SKM-1 treated with dmso at 0.1 percent for 144 hours (cell line): Measurements from ENCODE around the gene KIF3C.
"Not testable (repeated sequence)": the region's sequence is repeated elsewhere in the genome, so short reads cannot be mapped to it uniquely, and the experiment has no call there.

Source experiments
- DNase-seq: peaks from one replicate; lab custom pipeline; 2025; ENCODE audit not compliant: unreplicated experiment; lab: John Stamatoyannopoulos, UW

KIF3C gene

DNA sequence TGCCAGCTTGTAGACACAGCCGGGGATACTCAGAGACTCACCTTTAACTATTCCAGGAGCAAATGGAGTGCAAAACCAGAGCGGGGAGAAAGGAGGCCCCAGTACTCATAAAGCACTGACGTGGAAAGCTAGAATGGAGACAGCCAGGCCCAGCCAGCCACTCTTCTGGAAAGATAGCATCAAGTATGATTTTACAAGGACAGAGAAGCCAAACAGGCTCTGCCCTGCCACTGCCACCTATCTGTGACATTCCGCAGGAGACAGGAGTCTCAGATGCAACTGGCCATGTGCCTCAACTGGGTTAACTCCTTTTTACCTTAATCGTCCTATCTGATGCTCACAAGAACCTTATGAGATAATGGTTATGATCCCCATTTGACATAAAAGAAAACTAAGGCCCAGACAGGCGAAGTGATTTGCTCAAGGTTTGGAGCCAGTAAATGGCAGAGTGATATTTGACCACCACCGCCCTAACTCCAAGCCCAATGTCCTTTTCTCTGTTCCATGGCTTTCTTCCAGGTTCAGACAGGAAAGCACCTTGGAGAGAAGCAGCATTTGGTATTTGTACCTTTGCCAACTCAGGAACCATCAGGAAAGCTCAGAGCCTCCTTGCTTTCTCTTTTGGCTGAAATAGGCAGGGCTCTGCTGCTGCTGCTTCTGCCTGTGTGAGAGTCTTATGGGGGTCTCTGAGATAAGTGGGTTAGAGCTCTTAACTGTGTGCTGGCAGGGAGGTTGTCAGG is 15.6 kb downstream of the KIF3C start:
- no peak for DNase-seq

DNA sequence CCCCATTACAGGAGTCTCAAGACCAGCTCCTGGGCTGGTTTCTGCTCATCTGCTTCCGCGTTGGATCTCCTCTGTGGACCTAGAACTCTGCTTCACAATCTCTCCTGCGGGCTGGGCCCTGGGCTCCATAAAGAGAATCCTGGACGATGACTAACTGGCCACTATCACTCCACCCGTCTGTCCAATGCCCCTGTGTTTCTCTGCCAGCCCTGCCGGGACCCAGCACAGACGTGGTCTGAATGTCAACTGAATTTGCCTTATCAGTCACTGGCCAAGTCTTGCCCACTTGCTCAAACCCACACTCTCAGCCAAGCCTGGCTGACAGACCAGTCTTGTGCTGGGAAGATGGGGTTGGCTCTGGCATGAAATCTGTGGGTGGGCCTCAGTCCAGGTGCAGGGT is 17.4 kb downstream of the KIF3C start:
- DNase-seq: no peak

DNA sequence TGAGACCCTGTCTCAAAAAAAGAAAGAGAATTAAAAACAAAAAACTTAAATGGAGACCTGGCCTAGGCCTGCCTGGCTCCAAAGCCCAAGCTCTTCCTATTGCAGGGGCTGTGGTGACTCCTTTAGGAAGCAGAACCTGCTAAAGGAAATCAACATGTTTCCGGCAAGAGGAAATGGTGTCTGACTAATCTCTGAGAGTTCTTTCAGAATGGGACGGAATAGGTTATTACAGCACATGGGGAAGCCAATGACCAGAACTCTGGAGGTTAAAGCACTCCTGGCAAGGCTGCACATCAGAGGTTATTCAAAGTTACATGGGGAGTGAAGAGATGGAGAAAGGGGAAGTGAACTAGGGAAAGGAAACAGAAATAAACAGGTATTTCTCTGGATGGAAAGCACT is 21.4 kb downstream of the KIF3C start:
- DNase-seq: peak; percentile 98

DNA sequence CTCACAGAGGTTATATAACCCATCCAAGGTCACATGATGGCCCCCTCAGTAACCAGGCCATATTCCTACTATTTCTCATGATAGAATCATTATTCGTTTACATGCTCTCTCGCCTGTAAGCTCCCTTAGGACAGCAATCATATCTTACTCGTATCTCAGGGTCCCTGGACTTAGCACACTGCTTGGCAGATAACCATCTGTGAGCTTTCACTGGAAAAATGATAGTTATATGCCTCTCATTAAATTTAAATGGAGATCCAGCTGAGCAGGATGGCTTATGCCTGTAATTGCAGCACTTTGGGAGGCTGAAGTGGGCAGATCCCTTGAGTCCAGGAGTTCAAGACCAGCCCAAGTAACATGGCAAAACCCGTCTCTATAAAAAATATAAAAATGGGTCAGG is 21.9 kb downstream of the KIF3C start:
- DNase-seq: no peak

DNA sequence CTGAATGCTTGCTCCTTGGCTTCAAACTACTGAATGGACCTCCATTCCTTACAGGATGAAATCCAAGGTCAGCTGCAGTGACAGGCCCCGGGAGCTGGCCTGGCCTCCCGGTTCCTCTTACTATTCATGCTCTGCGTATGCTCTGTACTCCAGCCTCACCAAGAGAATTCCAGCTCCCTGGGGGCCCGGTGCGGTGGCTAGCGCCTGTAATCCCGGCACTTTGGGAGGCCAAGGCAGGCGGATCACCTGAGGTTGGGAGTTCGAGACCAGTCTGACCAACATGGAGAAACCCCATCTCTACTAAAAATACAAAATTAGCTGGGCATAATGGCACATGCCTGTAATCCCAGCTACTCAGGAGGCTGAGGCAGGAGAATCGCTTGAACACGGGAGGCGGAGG is 23.7 kb downstream of the KIF3C start:
- not testable (repeated sequence) for DNase-seq

DNA sequence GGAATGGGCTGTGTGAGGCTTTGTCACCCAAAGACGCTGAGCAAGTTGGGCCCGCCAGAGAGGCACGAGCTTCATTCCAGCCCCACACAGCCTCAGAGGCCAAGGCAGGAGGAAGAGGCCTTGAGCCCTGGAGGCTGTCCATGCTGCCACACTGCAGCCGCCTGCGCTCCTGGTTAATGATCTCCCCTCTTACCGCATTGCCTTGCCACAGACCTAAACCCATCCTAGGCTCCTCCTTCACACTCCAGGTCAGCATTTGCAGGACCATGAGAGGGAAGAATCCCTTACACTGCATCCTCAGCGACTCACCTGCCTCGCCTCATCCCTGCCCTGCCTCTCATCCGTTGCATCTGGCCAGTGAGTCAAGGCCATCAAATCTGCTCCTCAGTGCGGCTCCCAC is 24.6 kb downstream of the KIF3C start:
- DNase-seq: no peak

DNA sequence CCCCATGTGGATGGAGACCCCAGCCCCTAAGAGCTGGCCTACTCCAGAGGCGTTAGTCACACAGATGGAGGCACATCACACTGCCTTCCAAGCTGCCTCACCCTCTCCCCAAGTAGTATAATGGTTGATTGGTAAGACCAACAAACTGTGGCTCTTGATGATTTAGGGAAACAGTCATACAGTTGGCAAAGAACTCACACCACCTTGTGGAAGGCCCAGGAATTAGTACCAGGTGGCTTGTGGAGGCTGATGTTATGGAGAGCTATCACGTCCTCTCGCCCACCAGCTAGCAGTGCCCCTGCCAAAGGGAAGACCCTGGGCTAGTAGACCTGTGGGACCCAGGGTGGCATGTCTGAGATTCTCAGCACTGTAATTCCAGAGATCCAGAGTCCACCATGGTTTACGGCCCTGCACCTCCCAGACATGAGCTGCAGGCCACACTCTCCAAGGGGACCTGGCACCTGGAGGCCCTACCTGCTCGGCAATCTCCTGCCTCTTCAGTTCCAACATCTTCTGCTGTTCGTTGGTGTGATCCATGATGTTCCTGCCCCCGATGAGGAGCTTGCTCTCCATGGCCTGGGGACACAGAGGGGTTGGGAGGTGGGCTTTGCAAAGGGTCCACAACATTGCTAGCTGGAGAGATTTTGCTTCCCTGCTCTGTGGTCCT is 26.3 kb downstream of the KIF3C start:
- no peak for DNase-seq

DNA sequence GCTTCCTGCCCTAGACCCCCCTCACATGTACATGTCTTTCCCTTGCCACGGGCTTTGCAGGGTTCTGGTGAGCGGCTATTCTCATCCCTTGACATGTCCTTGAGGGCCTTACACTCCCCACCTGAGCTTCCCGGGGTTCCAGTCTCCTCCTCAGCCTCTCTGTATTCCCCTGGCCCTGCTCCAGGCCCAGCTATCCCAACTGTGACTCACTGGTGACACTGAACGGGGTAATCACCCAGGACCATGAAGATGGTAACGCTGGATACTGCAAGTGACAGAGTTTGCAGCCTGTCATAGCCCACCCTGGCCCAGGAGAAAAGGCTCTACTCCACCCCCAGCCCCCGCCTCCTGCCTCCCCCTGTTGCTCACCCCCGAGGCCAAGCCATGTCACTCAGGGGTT is 27.3 kb downstream of the KIF3C start:
- DNase-seq: no peak

DNA sequence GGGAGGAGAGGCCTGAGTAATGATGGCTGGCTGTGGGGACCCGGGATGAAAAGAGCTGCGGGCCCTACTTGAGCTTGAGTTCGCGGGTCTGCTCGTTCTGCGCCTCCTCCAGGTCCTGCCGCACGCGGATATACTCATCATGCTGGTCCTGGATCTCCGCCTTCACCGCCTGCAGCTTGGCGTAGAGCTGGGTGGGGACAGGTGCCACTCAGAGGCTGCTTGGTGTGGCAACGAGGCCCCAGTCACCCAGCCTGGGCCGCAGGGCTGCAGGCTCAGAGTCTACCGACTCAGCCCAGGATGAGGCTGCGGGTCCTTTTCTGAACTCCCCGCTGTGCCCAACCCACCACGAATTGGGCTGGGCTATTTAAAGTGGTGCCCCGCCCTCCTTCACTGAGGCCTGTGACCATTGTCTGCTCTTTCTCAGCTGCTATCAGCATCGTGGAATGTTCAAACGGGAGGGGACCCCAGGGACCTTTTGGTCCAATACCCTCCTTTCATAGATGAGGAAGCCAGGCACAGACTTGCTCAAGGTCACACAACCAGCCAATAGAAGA is 28.0 kb downstream of the KIF3C start:
- DNase-seq: no peak

DNA sequence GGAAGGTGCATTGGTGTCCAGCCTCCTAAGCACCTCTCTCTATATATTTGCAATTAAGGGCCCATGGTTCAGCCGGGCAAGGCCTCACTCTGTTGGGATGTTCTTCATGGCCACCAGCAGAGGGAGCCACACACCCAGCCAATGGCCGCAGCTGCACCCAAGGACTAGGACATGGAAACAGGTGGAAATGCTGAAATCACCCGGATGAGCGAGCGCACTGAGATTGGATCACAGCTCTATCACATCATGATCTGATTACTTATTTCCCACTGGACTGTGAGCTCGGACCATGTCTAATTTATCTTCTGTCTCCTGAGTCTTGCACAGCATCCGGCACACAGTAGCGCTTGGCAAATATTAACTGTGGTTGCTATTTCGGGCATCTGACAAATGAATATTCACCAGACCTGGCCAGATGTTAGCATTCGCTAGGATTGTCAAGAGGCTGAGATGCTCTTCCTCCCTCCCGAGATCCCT is 31.2 kb downstream of the KIF3C start:
- peak; percentile 67 for DNase-seq

DNA sequence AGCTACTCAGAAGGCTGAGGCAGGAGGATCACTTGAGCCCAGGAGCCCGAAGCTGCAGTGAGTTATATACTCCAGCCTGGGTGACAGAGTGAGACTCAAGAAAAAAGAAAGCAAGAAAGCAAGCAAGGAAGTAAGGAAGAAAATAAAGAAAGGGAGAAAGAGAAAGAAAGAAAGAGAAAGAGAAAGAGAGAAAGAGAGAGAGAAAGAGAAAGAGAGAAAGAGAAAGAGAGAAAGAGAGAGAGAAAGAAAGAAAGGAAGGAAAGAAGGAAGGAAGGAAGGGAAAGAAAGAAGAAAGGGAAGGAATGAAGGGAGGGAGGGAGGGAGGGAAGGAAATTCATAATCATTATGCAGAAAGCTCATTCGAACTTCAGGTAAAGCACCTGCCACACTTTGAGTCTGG is 33.9 kb downstream of the KIF3C start:
- DNase-seq: no peak

DNA sequence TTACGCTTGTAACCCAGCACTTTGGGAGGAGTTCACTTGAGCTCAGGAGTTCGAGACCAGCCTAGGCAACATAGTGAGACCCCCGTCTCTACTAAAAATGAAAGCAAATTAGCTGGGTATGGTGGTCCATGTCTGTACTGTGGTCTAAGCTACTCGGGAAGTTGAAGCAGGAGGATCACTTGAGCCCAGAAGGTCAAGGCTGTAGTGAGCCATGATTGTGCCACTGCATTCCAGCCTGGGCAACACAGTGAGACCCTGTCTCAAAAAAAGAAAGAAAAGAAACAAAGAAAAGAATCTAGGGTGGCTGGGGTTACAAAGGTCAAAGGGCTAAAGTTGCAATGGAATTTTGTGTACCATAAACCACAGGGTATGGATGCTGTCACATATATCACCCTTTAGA is 41.3 kb downstream of the KIF3C start:
- DNase-seq: no peak

DNA sequence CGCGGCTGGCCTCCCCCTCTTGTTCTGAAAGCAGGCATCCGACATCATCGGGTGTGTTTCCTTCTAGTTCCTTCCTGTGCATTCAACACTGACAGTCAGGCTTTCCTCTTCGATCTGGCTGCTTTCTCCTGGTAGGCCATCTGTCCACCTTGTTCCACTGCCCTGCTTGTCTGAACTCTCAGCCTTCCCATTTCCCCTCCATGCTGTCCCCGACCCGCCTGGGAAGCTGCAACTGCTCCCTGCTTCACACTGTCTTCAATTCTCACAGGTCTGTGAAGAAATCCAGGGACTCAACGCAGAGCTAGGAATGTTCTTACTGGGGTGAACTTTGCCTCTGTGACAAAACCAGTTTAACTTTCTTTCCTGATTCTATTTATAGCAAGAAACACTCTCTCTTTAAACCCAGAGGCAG is 43.0 kb downstream of the KIF3C start:
- DNase-seq: no peak

DNA sequence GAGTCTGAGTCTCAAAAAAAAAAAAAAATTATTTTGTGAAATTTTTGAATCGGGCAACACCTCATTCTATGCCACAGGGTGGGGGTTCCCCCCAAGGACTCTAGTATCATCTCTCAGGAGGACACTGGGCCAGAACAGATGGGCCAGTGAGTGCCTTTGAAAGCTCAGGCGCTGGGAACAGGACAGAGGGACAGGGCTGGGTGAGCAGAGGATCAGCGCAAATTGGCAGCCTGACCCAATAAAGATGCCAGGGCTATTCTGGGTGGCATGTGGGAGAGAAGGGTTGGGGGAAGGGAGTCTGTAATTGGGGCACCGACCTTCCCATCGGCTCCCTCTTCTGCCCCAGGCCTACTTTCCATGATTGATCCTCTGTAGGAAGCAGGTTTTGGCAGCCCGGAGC is 44.0 kb downstream of the KIF3C start:
- no peak for DNase-seq

DNA sequence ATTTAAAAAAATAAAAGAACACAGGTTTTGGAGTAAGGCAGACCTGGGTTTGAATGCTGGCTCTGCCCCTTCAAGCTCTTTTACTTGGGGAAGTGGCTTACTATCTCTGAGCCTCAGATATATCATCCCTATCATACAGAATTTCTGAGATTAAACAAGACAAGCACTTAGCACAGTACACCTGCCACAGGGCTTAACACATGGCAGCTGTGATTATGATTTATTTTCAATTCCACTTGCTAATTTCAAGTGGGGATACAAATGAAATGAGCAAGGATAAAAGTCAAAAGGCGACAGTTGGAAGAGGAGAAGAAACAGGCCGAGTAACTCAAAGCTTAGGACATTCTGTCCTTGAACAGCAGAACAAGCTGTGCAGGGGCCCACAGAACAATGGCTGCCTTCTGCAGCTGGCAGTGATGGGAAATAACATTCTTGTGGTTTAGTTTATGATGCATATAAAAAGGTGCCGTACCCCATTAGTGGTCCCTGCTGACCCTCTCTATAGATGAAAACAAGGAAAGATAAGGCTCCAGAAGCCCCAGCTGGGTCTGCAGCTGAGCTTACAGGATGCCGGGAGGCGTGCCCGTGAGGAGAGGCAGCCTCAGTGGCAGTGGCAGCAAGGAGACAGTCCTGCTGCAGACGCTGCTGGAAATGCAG is 45.3 kb downstream of the KIF3C start:
- no peak for DNase-seq

DNA sequence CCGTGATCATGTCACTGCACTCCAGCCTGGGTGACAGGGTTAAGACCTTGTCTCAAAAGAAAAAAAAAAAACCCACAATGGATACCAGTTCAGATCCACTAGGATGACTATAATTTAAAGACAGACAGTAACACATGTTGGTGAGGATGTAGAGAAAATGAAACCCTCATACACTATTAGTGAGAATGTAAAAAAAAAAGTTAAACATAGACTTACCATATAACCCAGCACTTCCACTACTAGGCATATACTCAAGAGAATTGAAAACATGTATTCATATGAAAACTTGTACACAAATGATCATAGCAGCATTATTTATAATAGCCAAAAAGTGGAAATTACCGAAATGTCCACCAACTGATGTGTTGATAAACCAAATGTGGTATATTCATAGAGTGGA is 48.7 kb downstream of the KIF3C start:
- DNase-seq: no peak

DNA sequence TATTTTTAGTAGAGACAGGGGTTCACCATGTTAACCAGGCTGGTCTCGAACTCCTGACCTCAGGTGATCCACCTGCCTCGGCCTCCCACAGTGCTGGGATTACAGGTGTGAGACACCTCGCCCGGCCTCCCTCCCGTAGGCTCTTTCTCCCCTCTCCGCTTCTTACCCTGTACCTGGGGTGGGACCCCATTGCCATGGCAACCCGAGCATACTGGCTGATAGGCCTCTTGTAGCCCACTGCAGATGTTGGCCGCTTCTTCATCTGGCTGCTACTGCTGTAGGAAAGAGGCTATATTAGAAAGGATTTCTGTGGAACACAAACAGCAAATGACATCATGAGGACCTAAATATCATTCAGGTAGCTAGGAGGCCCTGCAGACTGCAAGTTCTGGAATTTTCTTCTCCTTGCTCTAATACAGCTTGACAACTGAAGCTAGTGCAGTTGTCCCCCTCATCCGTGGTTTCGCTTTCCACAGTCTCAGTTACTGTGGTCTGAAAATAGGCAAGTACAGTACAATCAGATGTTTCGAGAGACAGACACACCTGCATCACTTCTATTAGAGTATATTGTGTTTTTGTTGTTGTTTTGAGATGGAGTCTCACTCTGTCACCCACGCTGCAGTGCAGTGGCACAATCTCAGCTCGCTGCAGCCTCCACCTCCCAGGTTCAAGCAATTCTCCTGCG is 52.4 kb downstream of the KIF3C start:
- DNase-seq: no peak

DNA sequence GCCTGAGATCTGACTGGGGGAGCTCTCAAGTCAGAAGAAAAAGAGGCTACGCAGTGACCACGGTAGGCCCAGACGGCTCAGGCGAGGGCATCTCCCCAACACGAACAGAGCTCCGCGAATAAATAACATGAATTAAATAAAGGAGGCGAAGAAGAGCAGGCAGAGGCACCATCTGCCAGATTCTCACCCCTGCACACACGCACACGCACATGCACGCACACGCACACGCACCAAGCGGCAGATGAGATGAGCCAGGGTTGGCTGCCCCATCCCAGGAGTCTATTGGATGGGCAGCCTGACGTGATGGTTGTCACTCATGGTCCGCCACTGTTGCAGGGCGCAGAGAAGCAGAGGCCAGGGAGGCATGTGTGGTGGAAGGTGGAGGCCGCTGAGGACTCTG is 53.6 kb downstream of the KIF3C start:
- DNase-seq: no peak

DNA sequence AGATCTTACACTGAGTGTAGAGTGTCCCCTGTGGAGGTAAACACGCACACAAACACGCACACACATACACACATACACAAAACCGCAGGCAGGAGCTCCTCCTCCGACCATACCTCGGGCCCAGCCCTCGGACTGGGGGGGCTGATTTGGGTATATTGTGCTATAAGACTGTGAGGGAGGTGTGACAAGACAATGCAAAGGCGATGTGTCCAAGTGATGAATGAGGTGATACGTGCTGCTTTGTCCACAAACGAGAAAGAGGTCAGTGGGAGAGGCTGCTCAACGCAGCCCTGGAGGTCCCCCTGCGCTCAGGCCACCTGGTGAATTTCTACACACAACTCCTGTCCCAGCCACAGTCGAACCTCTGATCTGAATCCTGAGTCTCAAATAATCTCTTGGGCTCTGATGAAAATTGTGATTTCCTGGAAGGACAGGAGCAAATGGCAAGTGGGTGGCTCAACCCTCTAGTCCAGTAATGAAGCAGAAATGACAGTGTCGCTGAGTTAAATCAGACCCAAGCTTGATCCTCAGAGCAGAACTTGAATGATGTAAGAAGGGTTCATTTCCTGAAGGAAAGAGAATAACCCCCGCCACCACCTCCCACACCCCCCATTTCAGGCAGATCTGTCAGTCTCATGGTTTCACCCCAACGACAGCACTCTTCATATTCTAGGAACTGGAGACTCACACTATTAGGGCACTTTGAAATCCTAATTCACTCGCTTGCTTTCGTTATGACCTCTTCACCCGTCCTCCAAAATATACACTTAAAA is 55.1 kb downstream of the KIF3C start:
- DNase-seq: no peak

DNA sequence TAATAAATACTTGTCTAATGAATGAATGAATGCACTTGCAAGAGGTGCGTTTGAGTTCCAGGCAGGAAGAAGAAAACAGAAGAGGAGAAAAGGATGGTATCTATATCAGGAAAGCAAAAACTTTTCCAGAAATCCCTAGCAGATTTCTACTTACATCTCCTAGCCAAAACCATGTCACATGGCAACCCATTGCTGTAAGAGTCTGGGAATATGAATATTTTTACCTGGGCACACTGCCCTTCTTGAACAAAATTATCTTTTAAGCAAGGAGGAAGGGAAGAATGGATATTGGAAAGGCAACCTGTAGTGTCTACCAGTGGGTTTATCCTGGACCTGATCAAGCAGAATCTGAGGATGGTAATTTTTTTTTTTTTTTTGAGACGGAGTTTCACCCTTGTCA is 59.8 kb downstream of the KIF3C start:
- DNase-seq: no peak
